ACC112 (cell line): ENCODE data around the gene LSS.
A peak's percentile ranks its signal among the peaks of the same experiment; 100 is the strongest.

Source experiments
- H2AFZ ChIP-seq: fragments of 200-600 bp; sonication (generic); one replicate; pipeline ENCODE4 v1.6.0; 2017; ENCODE audit warnings: antibody characterized with exemption, low read length; ENCODE audit not compliant: unreplicated experiment
- H3K27ac ChIP-seq: fragments of 200-600 bp; sonication (generic); 2 replicates; pipeline ENCODE4 v1.5.1; 2014; ENCODE audit warnings: low read depth, mild to moderate bottlenecking, antibody characterized with exemption, low read length, moderate library complexity
- H3K27me3 ChIP-seq: fragments of 200-600 bp; sonication (generic); 2 replicates; pipeline ENCODE4 v1.6.1; 2014; ENCODE audit warnings: mild to moderate bottlenecking, antibody characterized with exemption, low read length, moderate library complexity, mixed read lengths; ENCODE audit not compliant: insufficient read depth
- H3K36me3 ChIP-seq: fragments of 200-600 bp; sonication (generic); 2 replicates; pipeline ENCODE4 v1.6.1; 2016; ENCODE audit warnings: mild to moderate bottlenecking, antibody characterized with exemption, low read length, moderate library complexity, mixed read lengths; ENCODE audit not compliant: insufficient read depth
- H3K4me1 ChIP-seq: fragments of 200-600 bp; sonication (generic); one replicate; pipeline ENCODE4 v1.6.1; 2016; ENCODE audit warnings: low read length, mixed read lengths; ENCODE audit not compliant: insufficient read depth, unreplicated experiment, control insufficient read depth
- H3K4me3 ChIP-seq: fragments of 200-600 bp; sonication (generic); 2 replicates; pipeline ENCODE4 v1.5.1; 2014; ENCODE audit warnings: mild to moderate bottlenecking, low read depth, low read length
- H3K79me2 ChIP-seq: fragments of 200-600 bp; sonication (generic); one replicate; pipeline ENCODE4 v1.6.0; 2016; ENCODE audit warnings: low read length; ENCODE audit not compliant: control insufficient read depth, unreplicated experiment, insufficient read depth

The LSS gene

DNA sequence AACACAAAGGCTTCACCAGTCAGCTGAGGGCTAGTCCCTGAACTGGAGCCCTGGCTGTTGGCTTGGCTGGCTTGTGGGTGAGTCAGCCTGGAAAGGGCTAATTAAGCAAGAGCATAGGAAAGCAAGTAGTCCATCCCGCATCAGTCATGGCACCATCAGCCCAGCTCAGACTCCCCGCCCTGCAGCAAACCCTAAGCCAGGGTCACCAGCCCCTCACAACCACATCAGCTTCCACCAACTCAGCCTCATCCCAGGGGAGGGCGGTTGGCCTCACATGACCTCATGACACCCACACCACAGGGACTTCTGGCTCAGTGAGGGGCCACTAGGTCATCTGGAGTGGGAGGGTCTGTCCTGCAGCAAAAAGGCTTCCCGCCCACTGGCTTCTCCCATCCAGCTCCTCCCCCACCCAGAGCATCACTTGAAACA, 37.3 kb downstream of the LSS start:
- Histone ChIP-seq H3K36me3 (peaks cover 15% of the 10 kb centered on the region; the same call in 1 of the 2 replicates), H3K27ac (peak overlapping the region; percentile 56), H3K4me1 (peaks cover 36% of the 10 kb centered on the region), H3K4me3 (no peak overlapping the region), H3K79me2 (no peaks in the 10 kb centered on the region), H2AFZ (no peak overlapping the region), H3K27me3 (no peaks in the 10 kb centered on the region)

DNA sequence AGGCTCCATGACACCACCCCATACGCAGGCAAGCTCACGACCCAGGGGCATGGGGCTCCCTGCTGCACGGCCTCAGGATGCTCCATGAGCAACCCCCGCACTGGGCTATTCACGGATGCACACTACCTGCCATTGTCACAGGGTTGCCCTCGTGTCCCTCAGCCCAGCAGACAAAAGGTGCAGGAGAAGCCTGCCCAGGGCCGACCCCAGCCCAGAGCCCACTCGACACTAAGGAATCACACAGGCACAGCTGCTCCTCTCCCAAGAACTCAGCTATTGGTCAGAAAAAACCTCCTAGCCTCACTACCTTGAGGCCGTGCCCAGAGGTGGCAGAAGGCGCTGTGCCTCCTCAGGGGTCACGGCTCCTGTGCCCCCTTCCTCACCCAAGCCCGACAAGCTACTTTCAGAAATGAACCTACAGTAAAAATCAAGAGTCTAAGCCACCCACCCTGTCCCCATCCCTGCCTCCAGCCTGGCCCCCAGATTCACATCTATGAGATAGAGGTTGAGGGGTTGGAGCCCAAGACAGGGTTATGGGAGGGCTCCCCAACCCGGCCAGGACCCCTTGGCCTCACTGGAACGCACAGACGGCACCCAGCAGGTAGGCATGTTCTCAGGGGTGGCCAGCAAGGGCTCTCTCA, 38.0 kb downstream of the LSS start:
- Histone ChIP-seq H3K27ac (peak overlapping the region; percentile 56), H3K4me1 (peaks cover 36% of the 10 kb centered on the region), H3K4me3 (no peak overlapping the region), H2AFZ (no peak overlapping the region), H3K27me3 (no peaks in the 10 kb centered on the region), H3K36me3 (peaks cover 15% of the 10 kb centered on the region; the same call in 1 of the 2 replicates), H3K79me2 (no peaks in the 10 kb centered on the region)

DNA sequence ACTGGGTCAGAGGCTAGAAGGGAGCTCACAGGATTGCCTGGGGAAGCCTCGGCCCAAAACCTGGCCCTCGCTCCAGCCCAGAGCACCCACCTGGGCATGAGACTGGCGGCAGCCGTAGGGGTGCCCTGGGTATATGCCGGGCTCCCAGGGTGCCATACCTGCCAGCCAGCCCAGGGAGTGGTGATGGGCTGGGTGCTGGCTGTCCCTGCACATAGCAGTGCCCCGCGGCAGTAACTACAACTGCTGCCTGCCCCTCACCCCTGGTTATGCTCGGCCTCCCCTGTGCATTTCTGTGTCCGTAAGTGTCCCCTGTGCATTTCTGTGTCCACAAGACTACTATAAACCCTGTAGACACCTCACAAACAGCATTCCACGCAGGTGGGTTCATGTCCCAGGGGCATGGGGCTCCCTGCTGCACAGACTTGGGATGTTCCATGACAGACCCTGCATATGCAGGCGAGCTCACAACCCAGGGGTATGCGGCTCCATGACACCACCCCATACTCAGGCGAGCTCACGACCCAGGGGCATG, 38.5 kb downstream of the LSS start:
- H2AFZ ChIP-seq: no peak overlapping the region
- no peaks in the 10 kb centered on the region for H3K79me2 ChIP-seq
- H3K4me3 ChIP-seq: no peak overlapping the region
- H3K27me3 ChIP-seq: no peaks in the 10 kb centered on the region
- peaks cover 15% of the 10 kb centered on the region; the same call in 1 of the 2 replicates for H3K36me3 ChIP-seq
- peaks cover 40% of the 10 kb centered on the region for H3K4me1 ChIP-seq
- no peak overlapping the region for H3K27ac ChIP-seq

DNA sequence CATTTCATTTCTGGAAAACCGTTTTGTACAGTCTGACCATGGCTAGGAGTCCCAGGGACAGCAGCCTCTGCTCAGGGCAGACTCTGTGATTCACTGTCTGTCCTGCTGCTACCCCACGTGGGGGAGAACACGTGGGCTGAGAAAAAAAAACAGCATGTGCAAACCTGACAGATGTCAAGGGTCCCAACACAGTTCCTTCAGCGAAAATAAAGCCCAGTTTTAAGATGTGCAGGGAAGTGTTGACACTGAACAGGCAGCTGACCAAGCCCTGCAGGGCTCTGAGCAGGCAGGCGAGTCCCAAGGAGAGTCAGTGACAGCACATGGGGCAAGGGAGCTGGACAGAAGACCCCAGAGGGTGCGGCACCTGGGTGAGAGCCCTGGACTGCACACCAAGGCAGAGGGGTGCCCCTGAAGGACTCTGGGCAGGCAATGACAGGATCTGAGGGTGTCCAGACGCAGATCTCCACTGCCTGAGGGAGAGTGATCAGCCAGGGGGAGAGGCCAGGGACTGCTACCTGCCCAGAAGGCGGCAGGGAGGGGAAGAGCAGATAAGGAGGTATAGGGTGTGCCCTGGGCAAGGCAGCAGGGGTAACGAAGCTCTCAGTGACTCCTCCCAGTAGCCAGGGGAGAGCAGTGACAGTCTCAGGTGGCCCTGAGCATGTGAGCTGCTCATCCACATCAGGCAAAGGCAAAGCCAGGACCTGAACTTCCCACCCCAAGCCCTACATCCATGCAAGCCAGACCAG, 39.2 kb downstream of the LSS start:
- H3K79me2 ChIP-seq: no peaks in the 10 kb centered on the region
- H2AFZ ChIP-seq: no peak overlapping the region
- peak overlapping the region; percentile 40; the same call in 1 of the 2 replicates for H3K4me3 ChIP-seq
- peak overlapping the region; percentile 59; the same call in 1 of the 2 replicates for H3K27ac ChIP-seq
- peaks cover 12% of the 10 kb centered on the region; the same call in 1 of the 2 replicates for H3K36me3 ChIP-seq
- no peaks in the 10 kb centered on the region for H3K27me3 ChIP-seq
- peaks cover 40% of the 10 kb centered on the region for H3K4me1 ChIP-seq

DNA sequence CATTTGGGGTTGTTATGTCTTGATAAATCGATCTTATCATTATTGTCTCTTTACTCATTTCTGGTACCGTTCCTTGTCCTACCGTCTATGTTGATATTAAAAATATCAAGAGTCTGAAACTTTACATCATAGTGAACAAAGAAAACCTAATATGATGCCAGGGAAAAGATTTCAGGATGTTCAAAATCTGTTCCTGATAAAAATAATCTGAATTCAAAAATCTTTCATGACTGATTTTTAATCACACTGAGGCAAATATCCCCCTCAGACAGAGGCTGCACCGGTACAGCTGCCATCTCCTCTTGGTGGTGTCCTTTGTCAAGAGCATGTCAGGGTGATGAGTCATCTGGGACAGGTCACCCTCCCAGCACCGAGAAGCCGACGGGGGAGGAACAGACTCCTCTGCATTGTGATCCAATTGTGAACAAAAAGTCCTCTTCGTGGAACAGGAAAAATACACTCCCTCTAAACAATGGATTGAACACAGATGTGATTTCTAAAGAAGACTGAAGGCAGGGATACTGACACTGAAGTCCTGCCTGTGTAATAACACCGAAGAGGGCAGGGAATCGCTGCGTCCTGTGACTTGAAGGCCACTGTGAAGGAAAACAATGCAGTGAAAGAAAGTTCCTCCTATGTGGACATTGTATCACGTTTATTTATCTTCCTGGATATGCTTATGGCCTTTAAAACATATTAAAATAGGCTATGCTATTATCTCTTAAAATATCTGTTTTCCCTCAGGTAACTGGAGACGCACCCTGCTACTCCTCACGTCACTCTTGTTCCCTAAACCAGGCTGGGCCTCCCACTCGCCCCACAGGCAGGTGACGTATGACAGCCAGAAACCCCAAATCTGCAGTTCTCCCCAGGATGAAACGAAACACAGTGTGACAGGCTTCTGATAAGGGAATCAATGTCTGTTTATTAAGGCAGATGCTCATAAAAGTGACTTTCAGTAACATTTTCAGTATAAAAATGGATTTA, 40.1 kb downstream of the LSS start:
- H3K27ac ChIP-seq: peak overlapping the region; percentile 59
- peaks cover 40% of the 10 kb centered on the region for H3K4me1 ChIP-seq
- H2AFZ ChIP-seq: no peak overlapping the region
- peak overlapping the region; percentile 40; the same call in 1 of the 2 replicates for H3K4me3 ChIP-seq
- H3K27me3 ChIP-seq: no peaks in the 10 kb centered on the region
- peaks cover 3% of the 10 kb centered on the region; the same call in 1 of the 2 replicates for H3K36me3 ChIP-seq
- no peaks in the 10 kb centered on the region for H3K79me2 ChIP-seq

DNA sequence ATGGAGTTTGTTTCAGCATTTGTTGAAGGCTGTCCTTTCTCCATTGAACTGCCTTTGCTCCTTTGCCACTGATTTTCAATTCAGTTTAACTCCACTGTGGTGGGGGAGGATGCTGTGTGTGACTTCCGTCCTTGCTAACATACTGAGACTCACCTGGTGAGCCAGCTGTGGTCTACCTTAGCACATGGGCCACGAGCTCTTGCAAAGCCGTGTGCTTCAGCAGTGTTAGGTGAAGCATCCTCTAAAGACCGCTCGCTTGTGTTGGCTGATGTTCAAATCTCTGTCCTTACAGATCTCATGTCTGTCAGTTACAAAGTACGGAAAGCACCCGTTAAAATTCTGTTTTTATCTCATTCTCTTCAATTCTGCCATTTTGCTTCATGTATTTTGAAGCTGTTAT, 40.8 kb downstream of the LSS start:
- peaks cover 3% of the 10 kb centered on the region; the same call in 1 of the 2 replicates for H3K36me3 ChIP-seq

DNA sequence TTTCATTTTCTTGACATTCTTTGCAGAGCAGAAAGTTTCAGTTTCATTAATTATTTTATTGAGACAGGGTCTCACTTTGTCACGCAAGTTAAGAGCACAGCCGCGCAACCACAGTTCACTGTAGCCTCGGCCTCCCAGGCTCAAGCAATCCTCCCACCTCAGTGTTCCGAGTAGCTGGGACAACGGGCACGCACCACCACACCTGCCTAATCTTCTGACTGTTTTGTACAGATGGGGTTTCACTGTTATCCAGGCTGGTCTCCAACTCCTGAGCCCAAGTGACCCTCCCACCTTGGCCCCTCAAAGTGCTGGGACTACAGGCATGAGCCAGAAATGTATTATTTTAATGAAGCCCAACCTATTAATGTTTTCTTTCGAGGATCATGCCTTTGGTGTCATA, 41.3 kb downstream of the LSS start:
- no peak overlapping the region for H3K4me3 ChIP-seq
- no peak overlapping the region for H2AFZ ChIP-seq
- peaks cover 3% of the 10 kb centered on the region; the same call in 1 of the 2 replicates for H3K36me3 ChIP-seq
- H3K4me1 ChIP-seq: peaks cover 40% of the 10 kb centered on the region
- H3K79me2 ChIP-seq: no peaks in the 10 kb centered on the region
- H3K27me3 ChIP-seq: no peaks in the 10 kb centered on the region
- no peak overlapping the region for H3K27ac ChIP-seq

More for the DNA sequence above, 40.8 kb downstream of the LSS start:
- Histone ChIP-seq H3K4me1 (peaks cover 40% of the 10 kb centered on the region), H2AFZ (no peak overlapping the region), H3K27ac (no peak overlapping the region), H3K27me3 (no peaks in the 10 kb centered on the region), H3K4me3 (no peak overlapping the region), H3K79me2 (no peaks in the 10 kb centered on the region)

DNA sequence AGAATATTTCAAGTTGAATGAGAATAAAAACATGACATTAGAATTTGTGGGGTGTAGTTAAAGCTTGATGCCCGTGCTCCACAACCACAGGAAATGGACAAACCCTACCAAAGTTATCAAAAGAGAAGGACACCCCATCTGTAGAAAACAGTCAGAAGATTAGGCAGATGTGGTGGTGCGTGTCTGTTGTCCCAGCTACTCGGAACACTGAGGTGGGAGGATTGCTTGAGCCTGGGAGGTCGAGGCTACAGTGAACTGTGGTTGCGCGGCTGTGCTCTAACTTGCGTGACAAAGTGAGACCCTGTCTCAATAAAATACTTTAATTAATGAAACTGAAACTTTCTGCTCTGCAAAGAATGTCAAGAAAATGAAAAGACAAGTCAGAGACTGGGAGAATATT, 42.9 kb downstream of the LSS start:
- Histone ChIP-seq H3K27ac (no peak overlapping the region), H3K36me3 (peaks cover 3% of the 10 kb centered on the region; the same call in 1 of the 2 replicates), H3K4me1 (peaks cover 31% of the 10 kb centered on the region), H3K27me3 (no peaks in the 10 kb centered on the region), H3K4me3 (peak overlapping the region; percentile 100), H3K79me2 (no peaks in the 10 kb centered on the region), H2AFZ (peak overlapping the region; percentile 47)

DNA sequence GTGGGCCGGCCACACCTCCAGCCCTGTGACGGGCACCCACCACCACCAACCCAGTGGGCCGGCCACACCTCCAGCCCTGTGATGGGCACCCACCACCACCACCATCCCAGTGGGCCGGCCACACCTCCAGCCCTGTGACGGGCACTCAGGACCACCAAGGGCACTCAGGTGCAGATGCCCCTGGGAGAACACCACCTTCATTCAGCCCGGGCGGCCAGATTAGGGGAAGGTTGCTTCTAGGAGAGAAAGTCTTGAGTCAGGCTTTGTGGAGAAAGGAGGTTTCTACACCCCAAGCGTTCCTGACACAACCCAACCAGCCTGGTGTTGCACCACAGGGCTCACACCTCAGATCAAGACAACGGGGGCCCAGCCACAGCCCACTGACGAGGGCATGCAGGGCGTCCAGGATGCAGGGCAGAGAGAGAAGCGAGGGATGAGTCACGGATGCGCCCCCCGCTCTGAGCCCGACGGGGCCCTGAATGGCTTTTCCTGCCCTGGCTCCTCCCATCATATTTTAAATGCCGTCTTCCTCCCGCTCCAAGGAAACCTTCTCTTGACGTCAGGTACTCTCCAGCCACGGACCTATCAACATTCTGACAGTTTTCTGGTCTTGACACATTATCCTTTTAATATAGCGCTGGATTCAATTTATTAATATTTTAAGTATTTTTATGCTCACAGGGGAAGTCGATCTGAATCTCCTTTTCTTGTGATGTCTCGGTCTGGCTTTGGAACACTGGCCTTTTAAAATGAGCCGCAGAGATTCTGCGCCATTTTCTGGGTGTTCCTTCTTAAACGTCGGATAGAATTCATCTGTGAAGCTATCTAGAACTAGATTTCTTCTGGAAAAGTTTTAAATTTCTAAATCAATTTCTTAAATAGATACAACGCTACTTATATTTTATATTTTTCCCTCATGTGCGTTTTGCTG, 43.7 kb downstream of the LSS start:
- Histone ChIP-seq H2AFZ (peak overlapping the region; percentile 47), H3K4me3 (peak overlapping the region; percentile 100), H3K4me1 (peaks cover 26% of the 10 kb centered on the region), H3K36me3 (peaks cover 3% of the 10 kb centered on the region; the same call in 1 of the 2 replicates), H3K27me3 (no peaks in the 10 kb centered on the region), H3K27ac (peak overlapping the region; percentile 48; the same call in 1 of the 2 replicates), H3K79me2 (no peaks in the 10 kb centered on the region)
